ENCODE measurements around the gene ZNF619. TPM values are rescaled to one million over a fixed set of nuclear protein-coding genes. Genes with fewer than 3 reads are reported as not detected.

ZNF619 gene
- total RNA-seq, 3 donors from 2014 or later (not counting 1 experiment from before 2014, with no cell fraction given): 9.5 to 14.3 (median 10.9) TPM

DNA sequence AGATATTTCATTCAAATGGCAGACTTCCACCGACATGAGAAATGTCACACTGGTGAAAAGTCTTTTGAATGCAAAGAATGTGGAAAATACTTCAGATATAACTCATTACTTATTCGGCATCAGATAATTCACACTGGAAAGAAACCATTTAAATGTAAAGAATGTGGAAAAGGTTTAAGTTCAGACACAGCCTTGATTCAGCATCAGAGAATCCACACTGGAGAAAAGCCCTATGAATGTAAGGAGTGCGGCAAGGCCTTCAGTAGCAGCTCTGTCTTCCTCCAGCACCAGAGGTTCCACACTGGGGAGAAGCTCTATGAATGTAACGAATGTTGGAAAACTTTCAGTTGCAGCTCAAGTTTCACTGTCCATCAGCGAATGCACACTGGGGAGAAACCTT, 39.3 kb downstream of the ZNF619 start:
- Mint-ChIP-seq H3K4me3 (no peak overlapping the region), H3K27me3 (ENCODE audit: low read depth in 2 of 2) (no peaks in the 10 kb centered on the region), H3K27ac (no peak overlapping the region), H3K4me1 (no peaks in the 10 kb centered on the region), H3K36me3 (no peaks in the 10 kb centered on the region), H3K9me3 (no peaks in the 10 kb centered on the region)
- ATAC-seq (no peak), DNase-seq (no peak)
- no peaks in the 10 kb centered on the region for H3K27me3 ChIP-seq (ENCODE audit: control insufficient read depth, insufficient read depth, low read length)
- intact Hi-C loops (cut with micrococcal nuclease): no loop called here
- no peaks in the 10 kb centered on the region for H3K9me3 ChIP-seq (ENCODE audit: control insufficient read depth, insufficient read depth, low read length)
- H3K36me3 ChIP-seq (ENCODE audit: control insufficient read depth, insufficient read depth, low read length): peaks cover 14% of the 10 kb centered on the region
- H3K27ac ChIP-seq (ENCODE audit: low read length): no peak overlapping the region
- WGBS (ENCODE audit: insufficient coverage): 97% methylated on average over 3 of the region's 5 CpGs
- no peaks in the 10 kb centered on the region for H3K4me1 ChIP-seq (ENCODE audit: control insufficient read depth, insufficient read depth, low read length)
- no peak overlapping the region for H3K4me3 ChIP-seq (ENCODE audit: low read length)
- no peak for TF ChIP-seq CTCF (IDR thresholded peaks at IDR 0.05)

DNA sequence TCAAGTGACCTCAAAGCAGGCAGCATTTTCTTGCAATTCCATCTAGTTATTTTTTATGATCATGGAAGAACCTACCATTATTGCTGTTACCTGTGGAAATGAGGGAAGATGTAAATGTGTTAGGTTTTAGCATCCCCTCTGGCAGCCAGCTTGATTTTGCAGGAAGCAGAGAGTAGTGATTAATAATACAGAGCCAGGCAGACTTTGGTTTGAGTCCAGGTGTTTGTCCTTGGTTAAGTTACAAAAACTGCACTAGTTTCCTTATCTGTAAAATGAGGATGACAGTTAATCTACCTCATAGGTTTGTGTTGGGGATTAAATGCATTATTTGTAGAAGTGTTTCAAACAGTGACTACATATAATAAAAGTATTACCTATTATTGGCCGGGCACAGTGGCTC, 41.1 kb downstream of the ZNF619 start:
- Mint-ChIP-seq H3K36me3 (no peaks in the 10 kb centered on the region), H3K4me1 (no peaks in the 10 kb centered on the region), H3K27me3 (ENCODE audit: low read depth in 2 of 2) (no peaks in the 10 kb centered on the region), H3K27ac (no peak overlapping the region), H3K9me3 (no peaks in the 10 kb centered on the region), H3K4me3 (no peak overlapping the region)
- TF ChIP-seq CTCF (IDR thresholded peaks at IDR 0.05): no peak
- Histone ChIP-seq H3K4me3 (ENCODE audit: low read length) (no peak overlapping the region), H3K27me3 (ENCODE audit: control insufficient read depth, insufficient read depth, low read length) (no peaks in the 10 kb centered on the region), H3K9me3 (ENCODE audit: control insufficient read depth, insufficient read depth, low read length) (no peaks in the 10 kb centered on the region), H3K4me1 (ENCODE audit: control insufficient read depth, insufficient read depth, low read length) (no peaks in the 10 kb centered on the region), H3K27ac (ENCODE audit: low read length) (no peak overlapping the region), H3K36me3 (ENCODE audit: control insufficient read depth, insufficient read depth, low read length) (peaks cover 13% of the 10 kb centered on the region)
- WGBS (ENCODE audit: insufficient coverage): 100% methylated on average over 1 of the region's 1 CpG
- no peak for ATAC-seq
- no peak for DNase-seq
- intact Hi-C loops (cut with micrococcal nuclease): no loop called here

GRCh38 chr3:40518848-40519247, 41.9 kb downstream of the ZNF619 start:
- no peak overlapping the region for H3K4me3 Mint-ChIP-seq
- H3K4me1 Mint-ChIP-seq: peaks cover 1 to 2% of the 10 kb centered on the region in 2 donors
- Histone ChIP-seq H3K36me3 (ENCODE audit: control insufficient read depth, insufficient read depth, low read length) (peaks cover 13% of the 10 kb centered on the region), H3K4me3 (ENCODE audit: low read length) (no peak overlapping the region), H3K27ac (ENCODE audit: low read length) (no peak overlapping the region), H3K9me3 (ENCODE audit: control insufficient read depth, insufficient read depth, low read length) (no peaks in the 10 kb centered on the region), H3K4me1 (ENCODE audit: control insufficient read depth, insufficient read depth, low read length) (no peaks in the 10 kb centered on the region), H3K27me3 (ENCODE audit: control insufficient read depth, insufficient read depth, low read length) (no peaks in the 10 kb centered on the region)
- no peaks in the 10 kb centered on the region for H3K27me3 Mint-ChIP-seq (ENCODE audit: low read depth in 2 of 2)
- intact Hi-C loops (cut with micrococcal nuclease): no loop called here
- H3K9me3 Mint-ChIP-seq: no peaks in the 10 kb centered on the region
- no peak overlapping the region for H3K27ac Mint-ChIP-seq
- no peak for ATAC-seq
- WGBS (ENCODE audit: insufficient coverage): 100% methylated on average over 1 of the region's 1 CpG
- DNase-seq: no peak
- no peaks in the 10 kb centered on the region for H3K36me3 Mint-ChIP-seq
- no peak for TF ChIP-seq CTCF (IDR thresholded peaks at IDR 0.05)

- no peaks in the 10 kb centered on the region for H3K9me3 Mint-ChIP-seq
- WGBS (ENCODE audit: insufficient coverage): no CpG with 5 or more reads among the region's 3 CpGs
- DNase-seq: no peak
- H3K9me3 ChIP-seq (ENCODE audit: control insufficient read depth, insufficient read depth, low read length): no peaks in the 10 kb centered on the region
- peaks cover 5% of the 10 kb centered on the region for H3K36me3 ChIP-seq (ENCODE audit: control insufficient read depth, insufficient read depth, low read length)
- peaks cover 14% of the 10 kb centered on the region for H3K4me1 ChIP-seq (ENCODE audit: control insufficient read depth, insufficient read depth, low read length)
- H3K4me3 Mint-ChIP-seq: no peak overlapping the region
- H3K27ac Mint-ChIP-seq: no peak overlapping the region
- H3K36me3 Mint-ChIP-seq: no peaks in the 10 kb centered on the region
- intact Hi-C loops (cut with micrococcal nuclease): no loop called here
- H3K27ac ChIP-seq (ENCODE audit: low read length): no peak overlapping the region
- H3K4me3 ChIP-seq (ENCODE audit: low read length): no peak overlapping the region
- ATAC-seq: no peak
- H3K27me3 ChIP-seq (ENCODE audit: control insufficient read depth, insufficient read depth, low read length): no peaks in the 10 kb centered on the region
- H3K27me3 Mint-ChIP-seq (ENCODE audit: low read depth in 2 of 2): no peaks in the 10 kb centered on the region
- H3K4me1 Mint-ChIP-seq: peaks cover 19 to 20% of the 10 kb centered on the region in 2 donors
- no peak for TF ChIP-seq CTCF (IDR thresholded peaks at IDR 0.05)
Observed at GRCh38 chr3:40521254-40521653, 44.3 kb downstream of the ZNF619 start.

Data from natural killer cell (primary cell).